HUDEP-2 (cell line): ENCODE measurements around the gene CRIM1.

Experiments
- DNase-seq, 76 experiments: peaks; one replicate each; lab custom pipeline; 2025; ENCODE audit not compliant: unreplicated experiment in 76 of 76; lab: John Stamatoyannopoulos, UW

CRIM1 gene

DNA sequence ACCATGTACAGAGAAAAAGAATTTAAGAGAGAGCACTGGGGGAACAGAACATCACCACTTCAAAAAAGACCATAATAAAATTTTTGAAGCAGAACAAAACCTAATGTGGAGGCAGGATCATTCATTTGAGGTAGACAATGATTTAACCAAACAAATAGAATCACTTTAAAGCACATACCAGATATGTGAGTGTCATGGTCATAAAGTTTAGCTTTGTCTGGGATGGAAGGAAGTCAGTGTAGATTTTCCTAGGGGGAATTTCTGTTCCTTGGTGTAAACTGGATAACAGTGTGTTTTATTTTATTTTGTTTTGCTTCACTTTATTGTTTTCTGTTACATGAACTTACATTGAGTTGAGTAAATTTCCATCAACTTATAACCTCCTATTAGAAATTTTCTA, 120.8 kb downstream of the CRIM1 start:
- no peak for DNase-seq

DNA sequence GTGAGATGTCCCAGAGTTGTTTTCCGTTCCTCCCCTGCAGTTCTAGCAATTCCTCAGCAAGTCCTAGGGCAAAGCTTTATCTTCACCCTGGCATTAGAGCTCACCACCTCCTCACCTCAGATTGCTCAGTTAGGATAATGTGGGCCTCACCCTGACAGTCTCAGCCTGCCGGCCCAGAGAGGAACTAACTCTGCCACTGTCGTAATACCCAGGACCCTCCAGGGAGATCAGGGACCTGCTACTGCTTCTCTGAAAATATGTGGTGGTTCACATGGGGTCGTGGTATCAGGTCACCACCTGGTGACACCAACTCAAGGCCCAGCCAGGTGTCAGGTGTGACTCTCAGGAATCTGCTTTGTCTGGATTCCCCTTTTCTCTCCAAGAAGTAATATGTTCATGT, 121.7 kb downstream of the CRIM1 start:
- DNase-seq, result no peak

DNA sequence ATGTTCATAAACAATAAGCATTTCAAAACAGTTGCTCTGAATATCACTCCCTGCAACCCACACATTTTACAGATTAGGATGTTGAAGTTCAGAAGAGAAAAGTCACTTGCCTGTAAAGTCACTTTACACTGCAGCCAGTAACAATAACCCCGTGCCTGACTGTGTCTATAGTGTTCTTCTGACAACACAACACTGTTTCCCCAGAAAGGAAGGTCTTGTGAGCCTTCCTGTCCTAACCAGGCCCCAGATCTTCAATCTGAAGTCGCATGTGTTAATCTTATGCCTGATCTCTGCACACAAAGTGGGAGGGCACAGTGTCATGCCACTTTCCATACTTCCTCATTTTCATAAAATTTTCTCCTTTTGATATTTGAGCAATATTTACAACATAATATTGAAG, 122.2 kb downstream of the CRIM1 start:
- peak in 6 of 76 experiments; percentile 2 to 38 (median 12) for DNase-seq

DNA sequence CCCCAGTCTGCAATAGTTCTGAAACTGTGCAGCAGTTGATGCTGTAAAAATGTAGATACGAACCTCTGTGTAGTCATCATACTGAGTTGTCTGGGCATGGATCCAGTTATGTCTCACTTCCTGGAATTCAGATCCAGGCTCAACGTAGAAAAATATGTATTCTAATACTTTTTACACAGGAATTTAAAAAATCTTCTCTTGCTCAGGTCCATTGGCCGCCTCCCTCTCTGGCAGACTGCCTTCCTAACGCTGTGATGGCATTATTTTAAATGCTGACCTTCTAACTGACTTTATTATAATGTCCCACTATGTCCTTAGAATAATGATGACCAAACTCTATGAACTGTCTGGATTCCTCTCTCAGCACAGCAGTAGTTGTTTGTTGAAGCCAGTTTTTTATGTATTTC, 122.8 kb downstream of the CRIM1 start:
- peak in 30 of 76 experiments; percentile 2 to 64 (median 18) for DNase-seq

DNA sequence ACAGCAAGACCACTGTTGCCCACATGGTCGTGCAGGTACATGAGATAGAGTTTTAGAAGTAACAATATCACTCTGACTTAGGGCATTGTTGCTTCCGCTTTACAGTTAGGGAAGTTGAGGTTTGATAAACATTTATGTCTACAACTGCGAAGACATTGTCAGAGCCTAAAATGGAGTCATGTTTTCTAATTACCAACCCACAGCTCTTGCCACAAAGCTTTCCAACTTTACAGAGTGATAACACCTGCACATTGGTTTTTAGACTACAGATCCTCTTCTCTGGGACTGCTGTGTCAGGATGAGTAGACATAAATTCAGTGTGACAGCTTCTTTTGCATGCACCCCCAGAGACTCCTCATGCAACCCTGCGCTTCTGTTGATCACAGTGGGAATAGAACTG, 123.4 kb downstream of the CRIM1 start:
- DNase-seq, result peak in 1 of 76 experiments; percentile 7

DNA sequence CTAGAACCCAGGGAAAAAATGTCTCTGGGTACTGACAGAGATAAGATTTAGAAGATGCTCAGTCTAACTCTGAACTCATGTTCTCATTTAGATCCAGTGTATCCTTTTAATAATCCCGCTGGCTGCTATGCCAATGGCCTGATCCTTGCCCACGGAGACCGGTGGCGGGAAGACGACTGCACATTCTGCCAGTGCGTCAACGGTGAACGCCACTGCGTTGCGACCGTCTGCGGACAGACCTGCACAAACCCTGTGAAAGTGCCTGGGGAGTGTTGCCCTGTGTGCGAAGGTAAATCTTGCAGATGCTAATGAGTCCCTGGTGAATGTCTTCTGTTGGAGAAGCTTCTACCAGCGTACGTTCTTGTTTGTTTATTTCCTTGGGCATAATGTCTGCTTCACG, 123.8 kb downstream of the CRIM1 start:
- DNase-seq, result no peak

DNA sequence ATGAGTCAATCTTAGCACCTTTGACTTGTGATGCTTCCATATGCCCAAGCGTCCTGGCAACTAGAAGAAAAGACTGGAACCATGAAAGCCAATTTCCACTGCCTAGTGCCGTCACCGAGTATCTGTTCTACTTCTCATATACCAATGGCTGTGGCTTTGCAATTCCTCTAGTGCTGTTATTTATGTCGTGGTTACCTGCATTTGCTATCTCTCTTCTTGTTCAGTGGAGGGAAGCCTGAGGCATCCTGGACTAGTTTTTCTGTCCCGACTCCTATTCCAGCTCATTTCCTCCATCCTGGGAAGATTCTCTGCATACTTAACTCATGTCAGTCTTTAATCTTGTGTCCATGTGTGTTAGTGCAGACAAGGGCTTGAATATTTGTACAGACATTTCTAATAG, 124.5 kb downstream of the CRIM1 start:
- DNase-seq, result no peak

DNA sequence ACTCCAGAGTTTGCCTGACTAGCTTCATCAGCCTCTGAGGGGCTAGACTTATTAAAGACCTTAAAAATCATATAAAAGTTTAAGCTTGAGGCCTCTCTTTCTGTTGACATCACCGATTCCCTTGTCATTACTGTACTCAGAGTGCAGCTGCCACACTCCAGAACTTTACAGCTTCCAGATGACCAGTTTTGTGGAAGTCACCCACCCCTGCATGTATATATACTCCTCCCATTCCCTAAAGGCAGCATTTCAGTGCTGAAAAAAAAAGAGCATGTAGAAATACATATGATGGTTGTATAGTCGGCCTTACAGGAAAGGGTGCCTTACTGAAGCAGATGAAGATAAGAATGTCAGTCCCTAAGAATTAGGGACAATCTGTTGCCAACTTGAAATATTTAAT, 125.1 kb downstream of the CRIM1 start:
- DNase-seq, result no peak

DNA sequence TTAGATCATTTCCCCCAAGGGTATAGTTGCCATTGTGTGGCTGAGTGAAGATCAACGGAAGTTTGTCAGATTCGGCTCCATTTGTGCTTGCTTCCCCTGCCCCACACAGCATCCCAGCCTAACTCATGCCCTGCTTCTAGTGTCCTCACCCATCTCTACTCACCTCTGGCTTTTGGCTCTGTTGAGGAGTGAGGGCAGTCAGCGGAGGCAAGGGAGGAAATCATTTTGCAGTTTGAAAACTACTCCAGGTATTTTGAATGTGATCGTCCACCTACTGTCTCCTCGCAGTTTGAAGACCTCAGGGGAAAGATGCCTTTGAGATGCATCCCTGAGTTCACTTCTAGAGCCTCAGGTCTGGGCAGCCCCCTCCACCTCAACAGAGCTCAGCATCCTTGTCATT, 126.1 kb downstream of the CRIM1 start:
- no peak for DNase-seq

DNA sequence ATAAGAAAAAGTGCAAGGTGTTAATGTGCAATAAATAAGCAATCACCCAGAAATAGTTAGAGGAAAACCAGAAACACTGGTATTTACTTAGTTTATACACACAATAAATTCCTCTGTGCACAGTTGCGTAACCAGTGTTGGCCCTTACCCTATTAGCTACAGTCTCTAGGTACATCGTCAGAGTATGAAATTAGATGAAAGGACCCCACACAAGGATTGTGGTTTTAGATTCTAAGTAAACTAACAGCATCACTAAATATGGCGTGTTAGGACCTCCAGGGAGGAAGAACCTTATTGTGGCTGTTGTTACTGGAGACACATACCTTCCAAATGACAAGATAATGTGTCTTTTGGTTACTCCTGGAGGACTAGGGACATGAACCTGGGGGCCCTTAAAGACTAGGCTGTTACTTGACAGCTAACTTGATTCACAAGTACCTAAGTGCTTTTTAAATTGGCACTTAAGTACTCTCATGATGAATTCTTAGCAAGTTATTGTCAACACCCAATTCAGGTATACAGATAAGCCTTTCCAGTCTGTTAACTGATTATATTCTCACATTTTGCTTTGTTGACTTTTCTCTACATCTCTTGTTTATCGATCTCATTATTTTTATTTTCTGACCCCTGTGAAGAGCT, 127.1 kb downstream of the CRIM1 start:
- DNase-seq, result no peak

DNA sequence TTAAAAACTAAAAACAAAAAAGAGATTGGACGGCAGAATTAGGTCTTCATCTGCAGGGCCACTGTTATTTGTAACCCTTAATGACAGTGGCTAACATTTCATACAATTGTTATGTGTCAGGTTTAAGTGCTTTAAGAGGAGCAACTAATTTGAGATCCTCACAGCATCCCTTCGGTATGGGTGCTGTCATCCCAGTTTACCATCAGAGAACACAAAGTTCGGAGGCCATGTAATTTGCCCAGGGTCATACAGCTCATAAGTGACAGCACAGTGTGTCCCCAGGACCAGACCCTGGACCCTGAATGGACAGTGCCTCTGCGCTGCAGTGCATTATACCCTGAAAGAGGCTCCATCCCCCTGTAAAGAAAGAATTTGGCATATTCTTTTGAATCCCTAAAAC, 127.7 kb downstream of the CRIM1 start:
- DNase-seq, result no peak

DNA sequence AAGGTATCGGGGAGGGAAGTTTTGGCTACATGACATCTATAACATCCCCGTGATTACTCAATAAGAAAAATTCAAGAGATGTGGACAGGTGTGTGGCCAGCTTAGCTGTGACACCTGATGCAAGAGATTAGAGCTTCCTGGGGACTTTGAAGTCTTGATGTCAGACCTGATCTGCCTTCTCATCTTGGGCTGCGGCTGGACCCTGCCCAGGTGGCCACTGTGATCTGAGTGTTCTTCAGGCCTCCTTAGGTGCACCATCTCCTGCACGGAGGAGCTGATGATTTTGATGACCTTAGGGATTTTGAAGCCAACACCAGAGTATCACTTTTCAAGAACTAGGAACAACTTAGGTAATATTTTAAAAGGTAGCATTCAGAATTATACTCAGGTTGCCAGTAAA, 128.9 kb downstream of the CRIM1 start:
- DNase-seq, result no peak

DNA sequence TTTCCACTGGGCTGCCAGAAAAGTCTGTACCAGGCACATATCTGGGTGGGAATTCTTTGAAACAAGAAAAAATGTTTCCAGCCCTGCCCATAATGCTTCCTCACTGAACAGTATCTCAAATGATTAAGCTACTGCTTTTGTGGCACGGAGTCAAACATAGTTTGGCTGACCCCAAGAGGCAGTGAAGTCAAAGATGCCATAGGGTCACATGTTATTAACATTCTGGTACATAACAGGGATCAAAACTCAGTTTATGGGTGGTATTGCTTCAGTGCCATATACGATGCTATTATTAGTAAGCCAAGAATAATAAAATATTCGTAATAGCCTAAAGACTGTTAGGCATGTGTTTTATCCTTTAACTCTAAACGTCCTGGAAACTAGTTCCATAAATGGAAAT, 129.9 kb downstream of the CRIM1 start:
- peak in 3 of 76 experiments; percentile 1 to 9 (median 2) for DNase-seq

DNA sequence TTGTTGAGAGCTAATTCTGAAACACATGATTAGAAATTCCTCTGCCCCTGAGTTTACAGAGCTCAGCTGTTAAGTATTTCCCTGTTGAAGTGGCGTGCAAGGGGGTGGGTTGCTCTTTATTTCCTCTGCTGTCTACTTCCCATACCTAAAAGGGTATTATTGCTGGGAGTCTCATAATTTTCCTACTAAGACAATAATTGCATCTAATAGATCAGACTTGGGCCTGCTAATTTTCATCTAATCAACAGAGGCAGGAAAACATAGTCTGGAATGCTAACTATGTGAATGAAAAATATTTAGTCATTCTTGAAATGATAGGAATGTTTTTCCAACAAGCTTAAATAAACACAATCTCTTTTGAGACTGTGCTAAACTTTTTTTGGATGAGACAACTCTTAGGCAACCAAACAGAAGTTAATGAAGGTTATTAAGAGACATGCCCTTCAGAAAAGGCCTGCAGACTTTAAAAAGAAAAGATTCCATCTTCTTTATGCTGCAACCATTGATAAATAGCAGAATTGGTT, 131.0 kb downstream of the CRIM1 start:
- DNase-seq, result no peak

DNA sequence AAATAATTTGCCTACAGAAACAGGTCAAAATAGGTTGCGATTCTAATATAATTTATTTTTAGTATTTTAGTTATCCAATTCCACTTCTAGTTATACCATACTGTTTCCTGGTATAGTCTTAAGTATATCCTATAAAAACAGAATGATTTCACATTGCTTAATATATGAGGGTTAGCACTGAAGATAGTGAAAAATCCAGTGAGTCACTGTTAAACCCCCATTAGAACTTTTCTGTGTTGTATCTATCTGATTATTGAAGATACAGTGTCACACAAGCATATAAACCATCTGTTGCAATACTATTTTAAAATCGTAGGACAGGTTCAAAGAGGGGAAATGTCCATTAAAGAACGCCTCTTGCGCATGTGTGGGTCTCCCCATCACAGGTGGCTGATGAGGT, 132.4 kb downstream of the CRIM1 start:
- no peak for DNase-seq

DNA sequence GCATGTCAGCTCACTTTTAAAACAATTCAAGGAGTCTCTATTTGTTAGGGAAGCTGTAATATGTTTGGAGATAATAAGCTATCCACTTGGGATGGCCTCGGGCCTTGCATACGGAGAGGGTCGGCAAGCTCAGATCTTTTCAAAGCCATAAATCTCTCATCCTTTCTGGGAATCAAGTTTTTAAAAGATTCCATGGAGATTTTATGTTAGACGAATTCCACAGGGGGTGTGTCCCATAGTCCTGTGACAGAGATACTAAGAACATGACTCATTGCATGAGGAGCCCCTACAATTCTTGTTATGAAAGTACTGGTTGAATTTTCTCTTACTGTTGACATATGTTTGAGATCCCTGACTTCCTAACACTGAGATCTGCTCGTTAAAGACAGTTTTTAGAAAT, 133.7 kb downstream of the CRIM1 start:
- no peak for DNase-seq

DNA sequence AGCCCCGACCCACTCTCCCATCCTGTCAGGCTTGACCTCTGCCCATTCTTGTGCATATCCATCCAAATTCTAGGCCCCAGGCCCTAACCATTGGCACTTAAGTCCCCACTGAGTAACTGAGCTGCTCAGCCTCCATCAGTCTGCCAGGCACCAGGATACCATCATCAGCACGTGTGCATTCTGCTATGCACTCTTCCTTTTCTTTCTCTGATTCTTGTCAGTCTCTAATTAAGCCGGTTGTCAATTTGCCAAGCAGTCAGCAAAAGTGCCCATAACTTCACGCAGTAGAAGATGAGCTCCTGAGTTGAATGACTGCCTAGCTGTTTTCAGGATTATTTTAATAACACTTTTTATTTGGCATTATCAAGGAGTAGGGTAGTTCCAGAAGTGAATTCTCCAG, 135.2 kb downstream of the CRIM1 start:
- DNase-seq, result no peak

DNA sequence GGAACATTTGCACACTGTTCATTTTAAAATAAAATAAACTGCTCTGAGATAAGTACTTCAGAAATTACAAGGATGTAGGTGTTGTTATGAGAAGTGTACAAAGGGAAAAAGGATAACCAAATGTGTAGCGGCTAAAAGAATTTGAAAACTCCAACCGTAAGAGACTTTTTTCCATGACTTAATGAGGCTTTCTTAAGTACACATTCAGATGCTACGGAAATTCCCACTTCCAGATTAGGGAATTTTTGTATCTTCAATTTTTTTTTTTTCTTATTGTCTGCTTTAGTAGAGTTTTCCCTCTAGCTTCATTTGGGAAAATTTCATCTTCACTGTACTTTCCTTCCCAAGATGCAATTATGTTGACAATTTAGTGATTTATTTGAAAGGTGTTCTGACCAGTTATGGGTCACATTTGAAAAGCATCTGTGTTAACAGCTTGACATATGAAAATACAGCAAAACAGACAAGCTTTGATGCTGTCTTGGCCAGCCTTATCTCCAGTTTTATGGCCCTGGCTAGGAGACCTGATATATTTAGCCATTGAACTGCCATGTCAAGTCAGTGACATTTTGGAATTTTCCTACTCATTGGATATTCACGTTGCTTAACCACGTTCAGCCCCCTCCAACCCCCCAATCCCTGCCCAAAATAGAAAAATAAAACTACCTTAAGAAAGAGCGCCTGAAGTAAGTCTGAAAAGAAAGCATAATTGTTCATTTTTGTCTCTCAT, 136.8 kb downstream of the CRIM1 start:
- no peak for DNase-seq

DNA sequence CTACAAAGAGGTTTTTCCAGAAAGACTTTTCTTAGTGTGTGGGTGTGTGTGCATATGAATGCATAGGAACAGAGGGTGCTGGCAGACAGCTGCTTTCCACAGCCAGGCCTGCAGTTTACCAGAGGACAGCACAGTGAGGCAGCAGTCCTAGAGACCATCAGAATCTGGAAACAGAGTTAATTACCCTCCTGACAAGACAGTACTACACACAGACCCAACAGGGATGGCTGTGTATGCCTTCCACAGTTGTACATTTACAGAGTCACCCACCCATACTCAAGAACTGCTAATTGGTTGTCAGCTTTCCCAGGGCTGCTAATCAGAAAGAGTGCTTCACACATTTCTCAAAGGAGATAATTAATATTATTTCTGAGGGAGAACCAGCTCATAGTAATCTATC, 137.7 kb downstream of the CRIM1 start:
- DNase-seq, result no peak

DNA sequence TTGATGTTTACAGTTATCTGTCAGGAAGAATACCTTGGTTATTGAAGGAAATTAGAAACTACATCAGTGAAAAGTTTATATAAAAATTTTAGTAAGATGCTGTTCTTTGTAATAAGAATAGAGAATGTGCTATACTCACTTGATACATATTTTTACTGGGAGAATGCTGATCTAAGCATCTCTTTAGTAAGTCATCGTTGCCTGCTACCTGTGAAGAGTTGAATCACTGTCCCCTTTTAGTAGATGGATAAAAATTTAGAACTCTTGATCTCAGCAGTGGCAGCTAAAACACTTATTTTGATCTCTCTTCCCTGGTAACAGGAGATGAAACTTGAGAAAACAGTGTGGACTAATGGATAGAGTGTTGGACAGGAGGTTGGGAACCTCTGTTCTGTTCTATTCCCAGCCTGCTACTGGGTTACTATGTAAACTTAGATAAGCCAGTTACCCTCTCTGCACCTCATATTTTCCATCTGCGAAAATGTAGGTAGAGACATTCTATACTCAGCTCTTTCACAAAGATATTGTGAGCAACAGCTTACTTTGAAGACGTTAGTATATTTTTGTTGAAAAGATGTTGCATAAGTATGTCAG, 142.1 kb downstream of the CRIM1 start:
- no peak for DNase-seq

DNA sequence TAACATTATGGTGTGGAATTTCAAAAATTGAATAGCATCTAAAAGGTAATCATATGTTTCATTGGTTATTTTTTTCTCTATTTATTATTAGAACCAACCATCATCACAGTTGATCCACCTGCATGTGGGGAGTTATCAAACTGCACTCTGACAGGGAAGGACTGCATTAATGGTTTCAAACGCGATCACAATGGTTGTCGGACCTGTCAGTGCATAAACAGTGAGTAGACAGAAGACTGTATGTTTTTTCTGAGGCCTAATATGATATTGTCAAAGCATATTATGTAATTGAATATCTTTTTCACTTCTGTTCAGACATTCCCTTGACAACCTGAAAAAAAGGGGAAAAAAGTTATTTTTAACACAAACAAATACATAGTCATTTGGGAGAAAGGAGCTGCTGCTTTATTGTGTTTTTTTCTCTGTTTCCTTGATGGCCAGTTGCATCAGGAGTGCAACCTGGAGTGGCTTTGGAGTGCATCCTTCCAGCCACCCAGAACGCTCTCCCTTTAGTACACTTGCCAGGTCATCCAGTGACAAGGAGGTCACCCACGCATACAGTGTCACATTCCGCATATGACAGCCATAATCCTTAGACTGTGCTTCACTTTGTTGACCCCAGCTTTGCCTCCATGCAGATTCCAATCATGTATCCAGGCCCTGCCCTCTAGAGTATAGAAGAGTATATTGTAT, 143.7 kb downstream of the CRIM1 start:
- no peak for DNase-seq
